Smooth muscle cell (in vitro differentiated cells): Measurements from ENCODE around the gene PRSS38. TPM values are rescaled to one million over a fixed set of nuclear protein-coding genes. Genes with fewer than 3 reads are reported as not detected.

Experiments
- DNase-seq: peaks from one replicate; lab custom pipeline; 2025; ENCODE audit not compliant: unreplicated experiment; lab: John Stamatoyannopoulos, UW
- H2AFZ ChIP-seq: fragments of 200-600 bp; sonication (generic); 2 replicates; pipeline ENCODE4 v1.6.0; 2016; ENCODE audit warnings: antibody characterized with exemption, low read depth, mild to moderate bottlenecking
- H3F3A ChIP-seq: fragments of 200-600 bp; sonication (generic); 2 replicates; pipeline ENCODE4 v1.6.0; 2017; ENCODE audit warnings: antibody characterized with exemption, low read depth
- H3K27ac ChIP-seq: fragments of 200-600 bp; sonication (generic); 2 replicates; pipeline ENCODE4 v1.5.1; 2016; ENCODE audit warnings: low read depth, mild to moderate bottlenecking
- H3K27me3 ChIP-seq: fragments of 200-600 bp; sonication (generic); 2 replicates; pipeline ENCODE4 v1.6.1; 2016; ENCODE audit warnings: low read depth, mild to moderate bottlenecking
- H3K36me3 ChIP-seq: fragments of 200-600 bp; sonication (generic); 2 replicates; pipeline ENCODE4 v1.5.1; 2016; ENCODE audit warnings: low read depth
- H3K4me1 ChIP-seq: fragments of 200-600 bp; sonication (generic); 2 replicates; pipeline ENCODE4 v1.5.1; 2016; ENCODE audit warnings: low read depth
- H3K4me2 ChIP-seq: fragments of 200-600 bp; sonication (generic); 2 replicates; pipeline ENCODE4 v1.6.0; 2016; ENCODE audit warnings: mild to moderate bottlenecking
- H3K4me3 ChIP-seq: fragments of 200-600 bp; sonication (generic); 2 replicates; pipeline ENCODE4 v1.5.1; 2016; ENCODE audit warnings: mild to moderate bottlenecking
- H3K79me2 ChIP-seq: fragments of 200-600 bp; sonication (generic); 2 replicates; pipeline ENCODE4 v1.6.0; 2016; ENCODE audit warnings: low read depth, mild to moderate bottlenecking
- H3K9ac ChIP-seq: fragments of 200-600 bp; sonication (generic); 2 replicates; pipeline ENCODE4 v1.6.0; 2016; ENCODE audit warnings: low read depth
- H3K9me3 ChIP-seq: fragments of 200-600 bp; sonication (generic); replicated peaks from 2 replicates; pipeline ENCODE4 v1.5.1; 2016; ENCODE audit warnings: low read depth
- H4K20me1 ChIP-seq: fragments of 200-600 bp; sonication (generic); 2 replicates; pipeline ENCODE4 v1.6.0; 2016; ENCODE audit warnings: low read depth
- CTCF ChIP-seq: fragments of 200-600 bp; sonication (generic); IDR thresholded peaks from 2 replicates; pipeline ENCODE4 v1.5.1; 2017; ENCODE audit warnings: borderline replicate concordance, mild to moderate bottlenecking, antibody characterized with exemption; ENCODE audit not compliant: insufficient read depth, poor library complexity, severe bottlenecking
- WGBS: methylation state at CpG from one replicate; pipeline ENCODE4 v1.1.7; 2016; ENCODE audit warnings: low lambda C conversion rate; 5-methylcytosine and 5-hydroxymethylcytosine counted together
- polyA plus RNA-seq: library from polyadenylated mRNA; unstranded; fragments of >200 nt; fragmentation: Nextera tagmentation; extraction: Ambion mirVana; gene quantifications from 2 replicates; pipeline ENCODE4 v1.2.1, GENCODE V29; 2016
- total RNA-seq: library from RNA; depleted of rRNA; stranded (reverse); fragments of >200 nt; gene quantifications from 2 replicates; pipeline ENCODE4 v1.2.3, GENCODE V29; 2014

PRSS38 gene
- total and polyA plus RNA-seq, 2 experiments from 2014 or later: not detected

GRCh38 chr1:227782226-227782625 lies 33.2 kb upstream of the PRSS38 start:
- peaks cover 8% of the 10 kb centered on the region for H3K27me3 ChIP-seq
- DNase-seq: no peak
- peaks cover 4% of the 10 kb centered on the region for H3K4me1 ChIP-seq
- no peak overlapping the region for H3K9ac ChIP-seq
- no peaks in the 10 kb centered on the region for H3K36me3 ChIP-seq
- no peak for TF ChIP-seq CTCF
- H3K79me2 ChIP-seq: no peaks in the 10 kb centered on the region
- no peak overlapping the region for H2AFZ ChIP-seq
- 93% methylated on average over 4 of the region's 4 CpGs for WGBS
- H3K27ac ChIP-seq: no peak overlapping the region
- peaks cover 11% of the 10 kb centered on the region for H4K20me1 ChIP-seq
- no peak overlapping the region for H3K4me2 ChIP-seq
- H3F3A ChIP-seq: no peaks in the 10 kb centered on the region
- no peaks in the 10 kb centered on the region for H3K9me3 ChIP-seq
- no peak overlapping the region for H3K4me3 ChIP-seq

GRCh38 chr1:227785094-227785804 lies 30.2 kb upstream of the PRSS38 start:
- Histone ChIP-seq H2AFZ (no peak overlapping the region), H3K4me1 (peaks cover 7% of the 10 kb centered on the region), H3F3A (no peaks in the 10 kb centered on the region), H3K27me3 (peaks cover 9% of the 10 kb centered on the region), H3K79me2 (no peaks in the 10 kb centered on the region), H3K27ac (no peak overlapping the region), H3K9me3 (no peaks in the 10 kb centered on the region), H3K36me3 (no peaks in the 10 kb centered on the region), H4K20me1 (no peaks in the 10 kb centered on the region), H3K4me2 (no peak overlapping the region), H3K9ac (no peak overlapping the region), H3K4me3 (no peak overlapping the region)
- DNase-seq: no peak
- TF ChIP-seq CTCF: no peak
- WGBS: 93% methylated on average over 13 of the region's 13 CpGs

GRCh38 chr1:227785805-227786671 lies 29.4 kb upstream of the PRSS38 start:
- Histone ChIP-seq H3K4me2 (no peak overlapping the region), H3K9ac (no peak overlapping the region), H3K27me3 (peaks cover 9% of the 10 kb centered on the region), H2AFZ (no peak overlapping the region), H3K36me3 (no peaks in the 10 kb centered on the region), H3K79me2 (no peaks in the 10 kb centered on the region), H3F3A (no peaks in the 10 kb centered on the region), H4K20me1 (no peaks in the 10 kb centered on the region), H3K27ac (no peak overlapping the region), H3K4me1 (peaks cover 7% of the 10 kb centered on the region), H3K9me3 (no peaks in the 10 kb centered on the region), H3K4me3 (no peak overlapping the region)
- 90% methylated on average over 19 of the region's 19 CpGs for WGBS
- no peak for DNase-seq
- no peak for TF ChIP-seq CTCF
